SH-SY5Y (cell line): ENCODE measurements around the gene GALNT11.

Source experiments
- GATA2 ChIP-seq: IDR thresholded peaks from 2 replicates; pipeline ENCODE4 v1.6.1; 2011; ENCODE audit warnings: mild to moderate bottlenecking, low read depth, low read length
- GATA3 ChIP-seq: IDR thresholded peaks from 2 replicates; pipeline ENCODE4 v1.6.1; 2011; ENCODE audit warnings: low read depth, mild to moderate bottlenecking, low read length, moderate library complexity

GRCh38 chr7:152105205-152105604 lies 79.7 kb downstream of the GALNT11 start:
- TF ChIP-seq GATA2 (no peak), GATA3 (no peak)
